Thyroid gland (tissue), 4 donors: ENCODE measurements around the gene ABHD15. TPM values are rescaled to one million over a fixed set of nuclear protein-coding genes. Genes with fewer than 3 reads are reported as not detected.

Experiments used
- DNase-seq, 2 donors: peaks; one replicate each; pipeline ENCODE4 v3.0.0-alpha.2; 2019
- H3K27ac ChIP-seq, 3 donors: fragments of 200-600 bp; sonication (generic); 1 replicate in 2 of 3; 2 replicates in 1 of 3; pipeline ENCODE4 v1.5.1; 2016 to 2019; ENCODE audit warnings: mild to moderate bottlenecking in 1 of 3, moderate library complexity in 1 of 3
- H3K27me3 ChIP-seq: fragments of 200-600 bp; sonication (generic); one replicate; pipeline ENCODE4 v1.5.1; 2019
- H3K36me3 ChIP-seq, 2 donors: fragments of 200-600 bp; sonication (generic); one replicate each; pipeline ENCODE4 v1.5.1; 2016 to 2019
- H3K4me1 ChIP-seq, 2 donors: fragments of 200-600 bp; sonication (generic); one replicate each; pipeline ENCODE4 v1.5.1; 2017 to 2019
- H3K4me3 ChIP-seq, 3 donors: fragments of 200-600 bp; sonication (generic); replicated peaks in 1 of 3; 1 replicate in 2 of 3; 2 replicates in 1 of 3; pipeline ENCODE4 v1.5.1; 2016; ENCODE audit warnings: mild to moderate bottlenecking in 1 of 3
- H3K9me3 ChIP-seq: fragments of 200-600 bp; sonication (generic); one replicate; pipeline ENCODE4 v1.5.1; 2017
- POLR2A ChIP-seq, 2 donors: fragments of 450-650 bp; IDR thresholded peaks; one replicate each; pipeline ENCODE4 v1.6.1; 2017; ENCODE audit warnings: antibody characterized with exemption in 2 of 2, mild to moderate bottlenecking in 2 of 2, moderate library complexity in 1 of 2
- whole genome bisulfite sequencing, 2 donors: methylation state at CpG; one replicate each; pipeline ENCODE4 v1.1.5; 2017; 5-methylcytosine and 5-hydroxymethylcytosine counted together
- intact Hi-C: fragments of 100-400 bp; cut with DNase I; formaldehyde crosslinking; loops from one replicate; pipeline ENCODE4 v1.15.1; 2023
- total RNA-seq, 4 donors: library from RNA; depleted of rRNA; stranded (reverse); fragments of >200 nt; gene quantifications; one replicate each; pipeline ENCODE4 v1.2.3, GENCODE V29; 2016
- TF ChIP-seq, protein P1 (sequence below), 6 experiments: fragments of 200-600 bp in 3 of 6; fragments of 450-650 bp in 3 of 6; sonication (generic) in 3 of 6; IDR thresholded peaks; one replicate each; pipeline ENCODE4 v1.5.1; 2016 to 2019; ENCODE audit warnings: antibody characterized with exemption in 6 of 6, mild to moderate bottlenecking in 2 of 6, inconsistent platforms in 1 of 6, moderate library complexity in 1 of 6

ABHD15 gene
- total RNA-seq, 4 donors from 2014 or later, result 11.6 to 19.8 (median 13.0) TPM

GRCh38 chr17:29594519-29595090, 27.8 kb upstream of the ABHD15 start:
- Histone ChIP-seq H3K9me3 (no peaks in the 10 kb centered on the region), H3K27me3 (no peaks in the 10 kb centered on the region), H3K27ac (no peak overlapping the region), H3K36me3 (no peaks in the 10 kb centered on the region), H3K4me1 (peaks cover 31 to 38% of the 10 kb centered on the region in 2 donors), H3K4me3 (no peak overlapping the region)
- no peak for TF ChIP-seq POLR2A (IDR thresholded peaks at IDR 0.05)
- TF ChIP-seq, protein P1, sequence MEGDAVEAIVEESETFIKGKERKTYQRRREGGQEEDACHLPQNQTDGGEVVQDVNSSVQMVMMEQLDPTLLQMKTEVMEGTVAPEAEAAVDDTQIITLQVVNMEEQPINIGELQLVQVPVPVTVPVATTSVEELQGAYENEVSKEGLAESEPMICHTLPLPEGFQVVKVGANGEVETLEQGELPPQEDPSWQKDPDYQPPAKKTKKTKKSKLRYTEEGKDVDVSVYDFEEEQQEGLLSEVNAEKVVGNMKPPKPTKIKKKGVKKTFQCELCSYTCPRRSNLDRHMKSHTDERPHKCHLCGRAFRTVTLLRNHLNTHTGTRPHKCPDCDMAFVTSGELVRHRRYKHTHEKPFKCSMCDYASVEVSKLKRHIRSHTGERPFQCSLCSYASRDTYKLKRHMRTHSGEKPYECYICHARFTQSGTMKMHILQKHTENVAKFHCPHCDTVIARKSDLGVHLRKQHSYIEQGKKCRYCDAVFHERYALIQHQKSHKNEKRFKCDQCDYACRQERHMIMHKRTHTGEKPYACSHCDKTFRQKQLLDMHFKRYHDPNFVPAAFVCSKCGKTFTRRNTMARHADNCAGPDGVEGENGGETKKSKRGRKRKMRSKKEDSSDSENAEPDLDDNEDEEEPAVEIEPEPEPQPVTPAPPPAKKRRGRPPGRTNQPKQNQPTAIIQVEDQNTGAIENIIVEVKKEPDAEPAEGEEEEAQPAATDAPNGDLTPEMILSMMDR (IDR thresholded peaks at IDR 0.05), result no peak
- WGBS, 2 donors, result 77 to 90% methylated on average over 4 to 7 of the region's 11 CpGs
- no peak for DNase-seq
- intact Hi-C loops, result no loop called here

GRCh38 chr17:29593591-29594518, 27.0 kb upstream of the ABHD15 start:
- intact Hi-C loops, result no loop called here
- Histone ChIP-seq H3K4me3 (peak overlapping the region in 2 of 3 donors; percentile 29 to 58), H3K27ac (peak overlapping the region in 1 of 3 donors; percentile 10), H3K4me1 (peaks cover 31 to 38% of the 10 kb centered on the region in 2 donors), H3K36me3 (no peaks in the 10 kb centered on the region), H3K27me3 (no peaks in the 10 kb centered on the region), H3K9me3 (no peaks in the 10 kb centered on the region)
- DNase-seq, result no peak
- no peak for TF ChIP-seq POLR2A (IDR thresholded peaks at IDR 0.05)
- TF ChIP-seq, protein P1 (IDR thresholded peaks at IDR 0.05), result peak in 1 of 6 experiments; percentile 8
- WGBS, 2 donors, result 16 to 74% methylated on average over 4 to 33 of the region's 64 CpGs

- no peak for TF ChIP-seq POLR2A (IDR thresholded peaks at IDR 0.05)
- TF ChIP-seq, protein P1 (IDR thresholded peaks at IDR 0.05), result no peak
- Histone ChIP-seq H3K4me3 (peak within 1 kb of the TSS in 2 of 3 donors; percentile 29 to 58), H3K9me3 (no peaks in the 10 kb centered on the region), H3K27ac (peak within 1 kb of the TSS; percentile 33 to 56 (median 56)), H3K27me3 (no peaks in the 10 kb centered on the region), H3K36me3 (no peaks in the 10 kb centered on the region), H3K4me1 (peaks cover 39 to 43% of the 10 kb centered on the region in 2 donors)
- intact Hi-C loops, result no loop called here
- DNase-seq, result peak in 1 of 2 donors; percentile 33
- 1 to 2% methylated on average over 9 to 14 of the region's 96 CpGs for WGBS, 2 donors
Observed at GRCh38 chr17:29592850-29593551, 26.2 kb upstream of the ABHD15 start, which contains the start of gene ANKRD13B. ANKRD13B (plus strand) TSS chr17:29593132; CDS start chr17:29593622, 490 bp downstream.

DNA sequence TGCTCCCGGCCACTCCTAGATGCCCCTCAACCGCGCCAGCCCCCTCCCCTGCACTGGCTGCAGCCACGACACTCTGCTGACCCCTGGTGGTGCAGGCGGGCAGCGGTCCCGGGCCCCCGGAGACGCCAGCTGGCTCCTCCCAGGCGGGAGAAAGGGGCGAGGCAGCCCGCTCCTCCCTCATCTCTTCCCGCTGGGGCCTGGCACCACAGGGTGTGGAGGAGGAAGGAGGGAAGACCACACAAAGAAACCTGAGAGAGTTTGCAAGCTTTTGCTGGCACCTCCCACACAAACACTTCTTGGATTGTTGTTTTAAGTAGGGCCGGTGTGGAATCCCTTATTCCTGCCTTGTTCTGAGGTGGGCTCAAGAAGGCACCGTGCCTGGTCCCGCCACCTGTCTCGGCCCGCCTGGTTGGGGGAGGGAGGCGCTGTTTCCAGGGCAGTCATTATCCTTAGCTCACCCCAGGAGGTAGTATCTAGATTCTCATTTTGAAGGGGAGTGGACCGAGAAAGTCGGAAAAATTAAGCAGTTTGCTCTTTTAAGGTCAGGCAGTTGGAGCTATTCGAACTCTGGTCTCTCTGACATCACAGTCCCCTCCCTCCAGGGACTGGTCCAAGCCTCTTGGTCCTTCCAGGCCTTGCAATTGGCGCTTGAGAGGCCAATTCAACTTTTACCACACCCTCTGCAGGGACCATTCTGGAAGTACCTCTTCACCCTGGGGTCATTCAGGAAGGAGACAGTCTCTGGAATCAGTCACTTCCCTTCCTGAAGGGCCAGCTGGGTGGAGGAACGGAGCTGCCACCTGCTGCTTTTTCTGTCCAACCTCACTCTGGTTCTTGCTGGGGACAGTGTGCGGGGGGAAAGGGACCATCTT, 25.1 kb upstream of the ABHD15 start:
- H3K36me3 ChIP-seq, result no peaks in the 10 kb centered on the region
- intact Hi-C loops, result no loop called here
- DNase-seq, result peak; percentile 89
- H3K9me3 ChIP-seq, result no peaks in the 10 kb centered on the region
- no peaks in the 10 kb centered on the region for H3K27me3 ChIP-seq
- peak overlapping the region; percentile 33 to 79 (median 56) for H3K27ac ChIP-seq
- H3K4me3 ChIP-seq, result no peak overlapping the region
- TF ChIP-seq, protein P1 (IDR thresholded peaks at IDR 0.05), result peak; percentile 82 to 98 (median 92)
- TF ChIP-seq POLR2A (IDR thresholded peaks at IDR 0.05), result peak in 1 of 2 donors; percentile 25
- peaks cover 49 to 54% of the 10 kb centered on the region in 2 donors for H3K4me1 ChIP-seq
- WGBS, 2 donors, result 16 to 29% methylated on average over 17 to 25 of the region's 25 CpGs
